ENCODE measurements around the gene CCDC182.

CCDC182 gene

DNA sequence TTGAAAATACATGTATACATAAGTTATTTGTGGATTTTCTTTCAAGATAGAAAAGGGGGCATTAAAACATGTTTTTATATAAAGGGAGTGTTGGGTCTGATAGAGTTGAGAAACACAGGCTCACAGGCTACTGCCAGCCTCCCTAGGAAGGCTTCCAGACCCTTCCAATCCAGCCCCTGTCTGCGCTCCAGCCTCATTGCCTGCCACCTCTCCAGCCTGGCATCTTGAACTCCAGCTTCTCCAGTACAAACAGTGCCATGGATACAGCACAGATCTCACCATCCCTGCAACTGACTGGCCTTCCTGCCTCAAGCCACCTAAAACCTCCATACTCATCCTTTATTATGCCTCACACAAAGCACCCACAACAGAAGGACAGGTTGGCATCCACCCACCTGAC lies 40.7 kb downstream of the CCDC182 start:
- TF ChIP-seq, protein P1, sequence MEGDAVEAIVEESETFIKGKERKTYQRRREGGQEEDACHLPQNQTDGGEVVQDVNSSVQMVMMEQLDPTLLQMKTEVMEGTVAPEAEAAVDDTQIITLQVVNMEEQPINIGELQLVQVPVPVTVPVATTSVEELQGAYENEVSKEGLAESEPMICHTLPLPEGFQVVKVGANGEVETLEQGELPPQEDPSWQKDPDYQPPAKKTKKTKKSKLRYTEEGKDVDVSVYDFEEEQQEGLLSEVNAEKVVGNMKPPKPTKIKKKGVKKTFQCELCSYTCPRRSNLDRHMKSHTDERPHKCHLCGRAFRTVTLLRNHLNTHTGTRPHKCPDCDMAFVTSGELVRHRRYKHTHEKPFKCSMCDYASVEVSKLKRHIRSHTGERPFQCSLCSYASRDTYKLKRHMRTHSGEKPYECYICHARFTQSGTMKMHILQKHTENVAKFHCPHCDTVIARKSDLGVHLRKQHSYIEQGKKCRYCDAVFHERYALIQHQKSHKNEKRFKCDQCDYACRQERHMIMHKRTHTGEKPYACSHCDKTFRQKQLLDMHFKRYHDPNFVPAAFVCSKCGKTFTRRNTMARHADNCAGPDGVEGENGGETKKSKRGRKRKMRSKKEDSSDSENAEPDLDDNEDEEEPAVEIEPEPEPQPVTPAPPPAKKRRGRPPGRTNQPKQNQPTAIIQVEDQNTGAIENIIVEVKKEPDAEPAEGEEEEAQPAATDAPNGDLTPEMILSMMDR (IDR thresholded peaks at IDR 0.05): no peak

DNA sequence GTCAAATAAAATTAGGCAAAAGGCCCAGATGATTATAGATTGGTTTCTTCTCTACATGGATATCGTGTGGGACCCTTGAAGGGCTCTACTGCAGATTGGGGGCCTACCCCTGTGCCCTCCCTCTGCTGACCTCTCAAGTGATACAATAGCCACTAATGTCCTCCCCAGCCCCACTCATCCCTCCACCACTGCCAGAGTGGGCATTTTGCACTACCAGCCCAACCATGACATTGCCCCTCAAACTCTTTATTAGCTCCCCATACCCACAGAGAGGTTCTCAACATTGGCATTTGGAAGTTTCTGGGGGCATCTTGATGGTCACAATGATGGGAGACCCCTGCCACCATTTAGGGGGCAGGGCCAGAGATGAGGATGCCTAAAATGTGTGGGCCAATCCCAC lies 41.8 kb downstream of the CCDC182 start:
- TF ChIP-seq, protein P1 (IDR thresholded peaks at IDR 0.05): no peak

DNA sequence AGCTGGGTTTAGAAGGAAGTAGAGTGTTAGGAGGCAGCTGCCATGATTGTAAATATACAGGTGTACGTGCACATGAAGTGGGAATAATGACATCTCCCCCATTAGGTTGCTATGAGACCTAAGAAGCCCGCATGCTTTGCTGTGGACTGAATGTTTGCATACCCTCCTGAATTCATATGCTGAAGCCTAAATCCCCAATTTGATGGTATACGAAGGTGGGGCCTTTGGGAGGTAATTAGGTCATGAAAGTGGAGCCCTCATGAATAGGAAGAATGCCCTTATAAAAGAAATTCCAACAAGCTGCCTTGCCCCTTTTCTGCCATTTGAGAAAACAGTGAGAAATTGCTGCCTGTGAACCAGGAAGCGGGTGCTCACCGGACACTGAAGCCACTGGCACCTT lies 44.0 kb downstream of the CCDC182 start:
- TF ChIP-seq, protein P1 (IDR thresholded peaks at IDR 0.05): no peak

DNA sequence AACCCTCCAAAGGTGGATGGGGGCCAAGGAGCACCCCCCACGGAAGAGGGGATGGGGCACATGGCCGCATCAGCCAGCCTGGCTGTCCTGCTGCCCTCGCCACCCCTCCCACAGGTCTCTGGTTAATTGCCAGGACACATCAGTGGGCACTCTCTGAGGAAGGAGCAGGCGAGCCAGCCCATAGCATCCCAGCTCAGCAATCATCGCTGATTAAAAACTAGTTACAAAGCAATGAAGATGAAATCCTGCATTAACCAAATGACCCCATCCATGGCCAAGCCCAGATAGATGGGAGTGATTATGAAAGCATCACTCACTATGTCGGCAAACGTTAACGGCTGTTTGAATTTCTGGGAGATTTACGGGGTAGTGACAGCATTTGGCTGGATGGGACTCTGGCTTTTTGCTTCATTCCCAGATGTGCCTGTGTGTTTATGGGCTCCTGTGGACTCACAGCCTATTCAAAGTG lies 45.3 kb downstream of the CCDC182 start:
- TF ChIP-seq, protein P1 (IDR thresholded peaks at IDR 0.05): no peak

DNA sequence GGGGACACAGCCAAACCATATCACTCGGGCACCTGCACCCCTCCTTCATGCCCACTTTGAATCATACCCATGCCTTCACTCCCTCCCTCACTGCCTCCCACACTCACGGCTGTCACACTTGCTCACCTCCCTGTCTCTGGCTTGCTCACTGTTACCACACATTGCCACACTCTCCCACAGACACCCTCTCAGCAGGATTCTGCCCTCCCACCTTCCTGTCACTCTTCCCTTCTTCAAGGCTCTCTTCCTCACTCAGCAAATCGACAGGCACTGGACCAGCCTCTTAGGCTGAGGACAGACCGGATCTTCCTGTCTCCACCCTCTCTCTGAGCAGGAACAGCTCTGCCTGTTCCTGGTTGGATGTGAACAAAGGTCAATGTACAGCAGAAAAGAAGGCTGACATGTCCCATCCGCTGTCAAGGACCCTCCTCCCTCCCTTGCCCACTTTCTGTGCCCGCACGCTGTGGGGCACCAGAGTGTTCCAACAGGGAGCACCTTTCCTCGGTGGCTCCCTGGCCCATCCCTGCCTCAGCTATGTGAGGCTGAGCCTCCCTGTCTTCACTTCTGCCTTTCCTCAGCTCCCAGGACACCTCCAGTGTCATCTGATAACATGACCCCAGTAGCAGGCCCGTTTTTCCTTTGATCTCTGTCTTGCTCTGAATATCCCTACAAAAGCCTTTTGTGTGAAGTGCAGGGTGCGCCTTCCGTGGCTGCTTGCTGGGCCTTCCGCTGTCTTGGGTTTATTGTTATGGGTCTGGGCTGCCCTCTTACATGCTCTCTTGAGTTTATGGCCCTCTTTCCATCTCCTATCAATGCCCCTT lies 47.0 kb downstream of the CCDC182 start:
- TF ChIP-seq, protein P1 (IDR thresholded peaks at IDR 0.05): no peak

DNA sequence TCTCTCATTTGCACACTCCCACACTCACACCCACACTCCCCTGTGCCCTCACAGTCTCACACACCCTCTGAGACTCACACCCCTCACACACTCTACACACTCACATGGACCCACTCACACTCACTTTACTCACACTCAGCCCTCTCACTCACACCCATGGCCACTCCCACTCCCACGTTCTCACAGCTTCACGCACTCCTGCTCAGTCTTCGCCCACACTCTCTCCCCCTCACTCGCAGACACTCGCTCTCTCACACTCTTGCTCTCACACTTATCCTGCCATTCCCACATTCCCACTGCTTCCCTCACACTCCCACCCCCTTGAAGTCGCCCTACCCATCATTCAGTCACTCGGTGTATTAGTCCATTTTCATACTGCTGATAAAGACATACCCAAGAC lies 47.9 kb downstream of the CCDC182 start:
- TF ChIP-seq, protein P1 (IDR thresholded peaks at IDR 0.05): no peak

DNA sequence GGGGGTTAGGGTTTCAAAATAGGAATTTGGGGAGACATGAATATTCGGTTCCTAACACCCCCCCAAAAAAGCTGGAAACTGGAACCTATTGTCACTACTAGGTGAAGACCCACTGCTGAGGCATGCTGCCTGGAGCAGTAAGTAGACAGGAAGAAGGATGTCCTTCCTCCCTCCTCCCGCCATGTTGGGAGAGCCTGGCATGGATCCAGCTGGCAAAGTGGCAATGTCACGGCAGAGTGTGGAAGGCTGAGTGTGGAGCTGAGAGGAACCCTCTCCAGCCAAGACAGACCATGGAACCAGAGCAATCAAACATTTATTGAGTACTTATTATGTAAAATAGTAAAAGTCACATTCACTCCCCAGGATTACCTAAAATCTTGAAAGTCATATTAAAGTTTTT lies 49.0 kb downstream of the CCDC182 start:
- TF ChIP-seq, protein P1 (IDR thresholded peaks at IDR 0.05): no peak

Measured in LNCAP (cell line).